Measurements from ENCODE around the gene POU6F2. TPM values are rescaled to one million over a fixed set of nuclear protein-coding genes. Genes with fewer than 3 reads are reported as not detected.
A peak's percentile ranks its signal among the peaks of the same experiment; 100 is the strongest.

POU6F2 gene
- total RNA-seq, 1 donor from 2014 or later: 0.44 TPM

- Histone ChIP-seq H3K4me1 (peaks cover 7% of the 10 kb centered on the region), H3K4me3 (peak overlapping the region; percentile 68), H3K27ac (replicated peaks) (no peak overlapping the region), H3K36me3 (no peaks in the 10 kb centered on the region), H3K9me3 (replicated peaks) (no peaks in the 10 kb centered on the region), H3K27me3 (ENCODE audit: low read depth) (peaks cover 49% of the 10 kb centered on the region)
- DNase-seq: no peak
- intact Hi-C loops (cut with micrococcal nuclease): no loop called here
- TF ChIP-seq, protein P1, sequence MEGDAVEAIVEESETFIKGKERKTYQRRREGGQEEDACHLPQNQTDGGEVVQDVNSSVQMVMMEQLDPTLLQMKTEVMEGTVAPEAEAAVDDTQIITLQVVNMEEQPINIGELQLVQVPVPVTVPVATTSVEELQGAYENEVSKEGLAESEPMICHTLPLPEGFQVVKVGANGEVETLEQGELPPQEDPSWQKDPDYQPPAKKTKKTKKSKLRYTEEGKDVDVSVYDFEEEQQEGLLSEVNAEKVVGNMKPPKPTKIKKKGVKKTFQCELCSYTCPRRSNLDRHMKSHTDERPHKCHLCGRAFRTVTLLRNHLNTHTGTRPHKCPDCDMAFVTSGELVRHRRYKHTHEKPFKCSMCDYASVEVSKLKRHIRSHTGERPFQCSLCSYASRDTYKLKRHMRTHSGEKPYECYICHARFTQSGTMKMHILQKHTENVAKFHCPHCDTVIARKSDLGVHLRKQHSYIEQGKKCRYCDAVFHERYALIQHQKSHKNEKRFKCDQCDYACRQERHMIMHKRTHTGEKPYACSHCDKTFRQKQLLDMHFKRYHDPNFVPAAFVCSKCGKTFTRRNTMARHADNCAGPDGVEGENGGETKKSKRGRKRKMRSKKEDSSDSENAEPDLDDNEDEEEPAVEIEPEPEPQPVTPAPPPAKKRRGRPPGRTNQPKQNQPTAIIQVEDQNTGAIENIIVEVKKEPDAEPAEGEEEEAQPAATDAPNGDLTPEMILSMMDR (IDR thresholded peaks at IDR 0.05; ENCODE audit: borderline replicate concordance): no peak
These were observed 436.0 kb downstream of the POU6F2 start for GRCh38 chr7:39413636-39414223.

DNA sequence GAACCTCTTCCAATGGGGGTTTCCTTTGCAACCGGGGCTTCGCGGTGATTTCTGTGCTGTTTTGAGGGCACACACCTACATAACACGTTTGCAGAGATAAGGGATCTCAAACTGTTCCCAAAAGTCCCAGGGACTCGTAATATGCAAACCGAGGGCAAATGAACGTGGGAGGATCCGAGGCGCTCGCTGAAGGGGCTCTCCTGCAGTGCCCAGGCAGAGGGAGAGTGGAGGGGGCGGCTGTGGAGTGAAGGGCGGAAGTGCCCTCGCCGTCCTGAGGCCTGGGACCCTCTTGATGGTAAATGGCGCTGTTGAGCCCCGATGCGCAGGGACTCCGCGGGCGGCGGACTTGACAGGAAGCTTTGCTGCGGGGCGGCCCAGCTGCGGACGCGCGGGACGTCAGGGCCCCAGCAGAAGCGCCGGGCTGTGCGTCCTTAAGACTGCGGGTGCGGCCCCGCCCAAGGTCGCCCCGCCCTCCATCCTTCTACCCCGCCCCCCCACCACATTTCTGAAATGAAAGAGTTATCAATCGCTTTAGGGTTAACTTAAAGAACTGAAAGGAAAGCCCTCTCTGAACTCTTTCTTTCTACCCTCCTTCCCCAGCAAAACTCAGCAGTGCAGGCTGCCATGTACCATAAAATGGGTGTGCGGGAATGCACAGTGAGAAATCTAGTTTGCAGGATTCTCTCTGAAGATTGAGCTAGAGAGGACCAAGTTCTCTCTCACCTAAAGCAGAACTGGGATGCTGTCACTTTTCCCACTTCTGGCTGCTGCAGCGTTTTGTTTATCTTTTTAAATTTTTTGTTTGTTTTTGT, 436.7 kb downstream of the POU6F2 start:
- intact Hi-C loops (cut with micrococcal nuclease): no loop called here
- Histone ChIP-seq H3K27me3 (ENCODE audit: low read depth) (peaks cover 53% of the 10 kb centered on the region), H3K36me3 (no peaks in the 10 kb centered on the region), H3K4me1 (peaks cover 7% of the 10 kb centered on the region), H3K4me3 (peak overlapping the region; percentile 68), H3K9me3 (replicated peaks) (no peaks in the 10 kb centered on the region), H3K27ac (replicated peaks) (no peak overlapping the region)
- DNase-seq: peak; percentile 34
- TF ChIP-seq, protein P1 (IDR thresholded peaks at IDR 0.05; ENCODE audit: borderline replicate concordance): no peak

GRCh38 chr7:39415091-39415787, 437.5 kb downstream of the POU6F2 start:
- Histone ChIP-seq H3K4me3 (peak overlapping the region; percentile 68), H3K27ac (replicated peaks) (no peak overlapping the region), H3K27me3 (ENCODE audit: low read depth) (peaks cover 60% of the 10 kb centered on the region), H3K9me3 (replicated peaks) (no peaks in the 10 kb centered on the region), H3K4me1 (peaks cover 7% of the 10 kb centered on the region), H3K36me3 (no peaks in the 10 kb centered on the region)
- TF ChIP-seq, protein P1 (IDR thresholded peaks at IDR 0.05; ENCODE audit: borderline replicate concordance): no peak
- DNase-seq: no peak
- intact Hi-C loops (cut with micrococcal nuclease): no loop called here

- intact Hi-C loops (cut with micrococcal nuclease): no loop called here
- Histone ChIP-seq H3K27me3 (ENCODE audit: low read depth) (peaks cover 70% of the 10 kb centered on the region), H3K9me3 (replicated peaks) (no peaks in the 10 kb centered on the region), H3K4me3 (no peak overlapping the region), H3K36me3 (no peaks in the 10 kb centered on the region), H3K4me1 (peaks cover 7% of the 10 kb centered on the region), H3K27ac (replicated peaks) (no peak overlapping the region)
- TF ChIP-seq, protein P1 (IDR thresholded peaks at IDR 0.05; ENCODE audit: borderline replicate concordance): no peak
- DNase-seq: no peak
These were observed 439.2 kb downstream of the POU6F2 start for GRCh38 chr7:39416866-39417265.

DNA sequence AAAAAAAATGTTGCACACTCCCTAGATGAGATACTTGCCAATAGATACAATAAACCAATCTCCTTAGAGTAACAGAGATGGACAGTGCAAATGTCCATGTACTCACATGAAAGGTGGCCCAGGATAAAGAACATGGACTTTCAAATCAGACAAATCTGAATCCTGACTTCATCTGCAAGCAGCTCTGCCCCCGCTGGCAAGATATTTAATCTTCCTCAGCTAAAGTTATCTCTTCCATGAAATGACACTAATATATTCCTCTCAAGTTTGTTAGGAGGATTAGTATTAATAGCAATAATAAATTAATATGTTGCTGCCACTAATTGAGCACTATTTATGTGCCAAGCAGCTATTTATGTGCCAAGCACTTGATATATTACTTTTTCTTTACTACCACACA, 439.9 kb downstream of the POU6F2 start:
- intact Hi-C loops (cut with micrococcal nuclease): no loop called here
- H3K27me3 ChIP-seq (ENCODE audit: low read depth): peaks cover 69% of the 10 kb centered on the region
- TF ChIP-seq, protein P1 (IDR thresholded peaks at IDR 0.05; ENCODE audit: borderline replicate concordance): no peak
- H3K4me1 ChIP-seq: peaks cover 7% of the 10 kb centered on the region
- H3K4me3 ChIP-seq: no peak overlapping the region
- H3K36me3 ChIP-seq: no peaks in the 10 kb centered on the region
- DNase-seq: no peak
- H3K27ac ChIP-seq (replicated peaks): no peak overlapping the region
- H3K9me3 ChIP-seq (replicated peaks): no peaks in the 10 kb centered on the region
